Neutrophil (primary cell): ENCODE measurements around the gene PAIP2.

Source experiments
- H3K27ac ChIP-seq: fragments of 200-600 bp; sonication (generic); 2 replicates; pipeline ENCODE4 v1.5.1; 2016; ENCODE audit warnings: mild to moderate bottlenecking, moderate library complexity
- H3K27me3 ChIP-seq: fragments of 200-600 bp; sonication (generic); 2 replicates; pipeline ENCODE4 v1.6.0; 2016; ENCODE audit warnings: mild to moderate bottlenecking
- H3K36me3 ChIP-seq: fragments of 200-600 bp; sonication (generic); 2 replicates; pipeline ENCODE4 v1.5.1; 2017
- H3K4me1 ChIP-seq, 2 experiments: fragments of 200-600 bp in 1 of 2; sonication (generic) in 1 of 2; 1 replicate in 1 of 2; 2 replicates in 1 of 2; pipeline versions ENCODE4 v1.5.1 to v1.6.1; 2013 to 2016; ENCODE audit warnings: low read depth in 1 of 2, low read length in 1 of 2, mild to moderate bottlenecking in 1 of 2, moderate library complexity in 1 of 2; ENCODE audit not compliant: control insufficient read depth in 1 of 2, insufficient read depth in 1 of 2
- H3K4me3 ChIP-seq, 2 experiments: fragments of 200-600 bp in 1 of 2; sonication (generic) in 1 of 2; 1 replicate in 1 of 2; 2 replicates in 1 of 2; pipeline ENCODE4 v1.5.1; 2013 to 2016; ENCODE audit warnings: low read depth in 1 of 2, low read length in 1 of 2, mild to moderate bottlenecking in 1 of 2, moderate library complexity in 1 of 2
- H3K9me3 ChIP-seq: fragments of 200-600 bp; sonication (generic); 2 replicates; pipeline ENCODE4 v1.5.1; 2016
- CTCF ChIP-seq: fragments of 200-600 bp; sonication (generic); IDR thresholded peaks from 2 replicates; pipeline ENCODE4 v1.5.1; 2016; ENCODE audit warnings: antibody characterized with exemption

The PAIP2 gene

DNA sequence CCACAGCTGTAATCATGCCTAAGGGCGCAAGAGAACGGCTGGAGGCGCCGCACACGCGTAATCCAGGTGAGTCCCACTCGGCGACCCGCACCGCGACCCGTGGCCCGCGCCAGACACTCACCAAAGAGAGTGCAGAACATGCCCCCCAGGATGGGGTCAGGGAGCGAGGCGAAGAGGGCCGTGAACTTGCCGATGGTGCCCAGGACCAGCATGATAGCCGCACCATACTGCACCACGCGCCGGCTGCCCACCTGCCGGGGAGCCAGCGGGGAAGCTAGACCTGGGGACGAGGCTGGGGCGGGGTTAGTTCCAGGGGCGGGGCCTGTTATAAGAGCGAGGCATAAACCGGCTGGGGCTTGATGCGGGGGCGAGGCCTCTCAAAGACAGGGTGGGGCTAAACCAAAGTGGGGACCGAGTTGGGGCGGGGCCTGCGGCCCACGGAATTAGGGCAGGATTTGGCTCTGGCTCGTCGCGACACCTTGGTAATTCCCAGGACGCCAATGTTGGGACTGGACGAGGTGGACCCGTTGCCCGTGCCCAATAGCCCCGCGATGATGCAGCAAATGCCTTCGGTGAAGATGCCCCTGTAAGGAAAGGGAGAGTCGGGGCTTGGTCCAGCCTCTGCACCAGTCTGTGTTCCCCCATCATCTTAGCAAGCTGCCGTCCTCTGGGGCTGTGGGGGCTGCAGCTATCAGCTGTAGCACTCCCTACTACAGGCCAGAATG, 36.6 kb downstream of the PAIP2 start:
- peaks cover 28% of the 10 kb centered on the region for H3K36me3 ChIP-seq
- TF ChIP-seq CTCF, result no peak
- peaks cover 4% of the 10 kb centered on the region in 2 experiments for H3K4me1 ChIP-seq
- no peaks in the 10 kb centered on the region for H3K9me3 ChIP-seq
- no peak overlapping the region for H3K4me3 ChIP-seq
- no peak overlapping the region for H3K27ac ChIP-seq
- no peaks in the 10 kb centered on the region for H3K27me3 ChIP-seq

GRCh38 chr5:139378941-139379361, 37.3 kb downstream of the PAIP2 start:
- peaks cover 8 to 11% of the 10 kb centered on the region in 2 experiments for H3K4me1 ChIP-seq
- peaks cover 21% of the 10 kb centered on the region for H3K36me3 ChIP-seq
- no peaks in the 10 kb centered on the region for H3K9me3 ChIP-seq
- H3K4me3 ChIP-seq, result no peak overlapping the region
- H3K27me3 ChIP-seq, result no peaks in the 10 kb centered on the region
- TF ChIP-seq CTCF, result no peak
- no peak overlapping the region for H3K27ac ChIP-seq

- H3K36me3 ChIP-seq, result peaks cover 13% of the 10 kb centered on the region
- peaks cover 16 to 20% of the 10 kb centered on the region in 2 experiments for H3K4me1 ChIP-seq
- no peak overlapping the region for H3K4me3 ChIP-seq
- no peaks in the 10 kb centered on the region for H3K27me3 ChIP-seq
- no peaks in the 10 kb centered on the region for H3K9me3 ChIP-seq
- no peak overlapping the region for H3K27ac ChIP-seq
- no peak for TF ChIP-seq CTCF
These were observed 38.2 kb downstream of the PAIP2 start for GRCh38 chr5:139379626-139380449.

DNA sequence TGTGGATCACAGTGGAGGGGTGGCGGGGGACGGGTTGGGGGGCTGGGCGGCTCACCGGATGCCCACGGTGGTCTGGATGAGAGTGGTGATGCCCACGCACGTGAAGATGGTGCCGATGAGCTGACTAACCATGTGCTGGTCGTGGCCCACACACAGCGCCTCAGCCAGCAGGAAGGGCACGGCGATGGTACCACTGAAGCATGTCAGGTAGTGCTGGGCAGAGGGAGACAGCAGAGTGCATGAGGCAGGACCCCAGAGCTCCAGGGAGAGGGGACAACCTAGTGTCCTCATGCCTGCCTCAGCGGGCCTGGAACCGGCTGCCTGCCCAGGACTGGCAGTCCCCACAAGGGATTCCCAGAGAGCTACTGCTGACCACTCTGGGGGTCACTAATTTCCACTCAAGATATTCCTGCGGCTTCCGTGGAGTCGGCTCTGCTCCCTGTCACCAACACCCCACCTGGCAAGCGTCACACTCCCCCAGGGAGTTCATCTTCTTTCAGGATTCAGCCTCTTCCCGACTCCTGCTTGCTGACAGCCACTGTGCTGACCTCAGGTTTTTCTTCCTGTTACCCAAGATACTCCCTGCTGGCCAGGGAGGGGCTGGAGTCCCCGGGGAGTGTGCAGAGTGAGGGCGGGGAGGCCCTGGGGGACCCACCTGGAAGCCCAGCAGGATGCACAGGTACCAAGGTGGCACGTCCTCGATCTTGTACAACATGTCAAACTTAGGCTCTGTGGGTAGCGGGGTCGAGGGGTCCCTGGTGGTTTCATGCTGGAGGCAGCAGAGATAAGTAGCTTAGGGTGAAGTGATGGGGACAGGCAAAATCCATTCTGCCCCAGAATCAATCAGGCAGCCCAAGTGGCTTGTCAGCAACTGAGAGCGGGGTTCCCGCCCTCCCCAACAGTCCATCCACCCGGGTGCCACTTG, 40.4 kb downstream of the PAIP2 start:
- no peak for TF ChIP-seq CTCF
- no peak overlapping the region for H3K4me3 ChIP-seq
- no peaks in the 10 kb centered on the region for H3K27me3 ChIP-seq
- H3K36me3 ChIP-seq, result peaks cover 7% of the 10 kb centered on the region
- H3K4me1 ChIP-seq, result peaks cover 36 to 42% of the 10 kb centered on the region in 2 experiments
- no peak overlapping the region for H3K27ac ChIP-seq
- no peaks in the 10 kb centered on the region for H3K9me3 ChIP-seq

- TF ChIP-seq CTCF, result no peak
- Histone ChIP-seq H3K27me3 (no peaks in the 10 kb centered on the region), H3K4me1 (peaks cover 37 to 46% of the 10 kb centered on the region in 2 experiments), H3K36me3 (peaks cover 6% of the 10 kb centered on the region), H3K4me3 (no peak overlapping the region), H3K9me3 (no peaks in the 10 kb centered on the region), H3K27ac (no peak overlapping the region)
These were observed 41.2 kb downstream of the PAIP2 start for GRCh38 chr5:139382807-139383206.
